Brain microvascular endothelial cell (primary cell): Measurements from ENCODE around the gene AFF3.
A peak's percentile ranks its signal among the peaks of the same experiment; 100 is the strongest.

ENCODE experiments used
- DNase-seq: peaks from one replicate; pipeline ENCODE4 v3.0.0-alpha.2; 2020
- H3K27ac ChIP-seq: fragments of 250-450 bp; sonication (Bioruptor Pico); 2 replicates; pipeline ENCODE4 v1.5.1; 2020; ENCODE audit warnings: mild to moderate bottlenecking, moderate library complexity
- H3K27me3 ChIP-seq: fragments of 250-450 bp; sonication (Bioruptor Pico); replicated peaks from 2 replicates; pipeline ENCODE4 v1.5.1; 2020; ENCODE audit warnings: mild to moderate bottlenecking
- H3K36me3 ChIP-seq: fragments of 250-450 bp; sonication (Bioruptor Pico); replicated peaks from 2 replicates; pipeline ENCODE4 v1.5.1; 2020; ENCODE audit warnings: mild to moderate bottlenecking
- H3K4me3 ChIP-seq: 2 replicates; pipeline ENCODE4 v1.5.1; 2011; ENCODE audit warnings: low read depth, mild to moderate bottlenecking, control low read depth, low read length, moderate library complexity
- in situ Hi-C: cut with HindIII; loops from 2 replicates; pipeline ENCODE4 v1.10.0; 2017; ENCODE audit warnings: low sequenced_read_pairs, low pct_ligation_motif_present
- TF ChIP-seq, protein P1 (sequence below): IDR thresholded peaks from 2 replicates; pipeline ENCODE4 v1.5.1; 2011; ENCODE audit warnings: low read depth, mild to moderate bottlenecking, moderate library complexity, low read length, control low read depth, inconsistent platforms; ENCODE audit errors: missing control alignments

The AFF3 gene

DNA sequence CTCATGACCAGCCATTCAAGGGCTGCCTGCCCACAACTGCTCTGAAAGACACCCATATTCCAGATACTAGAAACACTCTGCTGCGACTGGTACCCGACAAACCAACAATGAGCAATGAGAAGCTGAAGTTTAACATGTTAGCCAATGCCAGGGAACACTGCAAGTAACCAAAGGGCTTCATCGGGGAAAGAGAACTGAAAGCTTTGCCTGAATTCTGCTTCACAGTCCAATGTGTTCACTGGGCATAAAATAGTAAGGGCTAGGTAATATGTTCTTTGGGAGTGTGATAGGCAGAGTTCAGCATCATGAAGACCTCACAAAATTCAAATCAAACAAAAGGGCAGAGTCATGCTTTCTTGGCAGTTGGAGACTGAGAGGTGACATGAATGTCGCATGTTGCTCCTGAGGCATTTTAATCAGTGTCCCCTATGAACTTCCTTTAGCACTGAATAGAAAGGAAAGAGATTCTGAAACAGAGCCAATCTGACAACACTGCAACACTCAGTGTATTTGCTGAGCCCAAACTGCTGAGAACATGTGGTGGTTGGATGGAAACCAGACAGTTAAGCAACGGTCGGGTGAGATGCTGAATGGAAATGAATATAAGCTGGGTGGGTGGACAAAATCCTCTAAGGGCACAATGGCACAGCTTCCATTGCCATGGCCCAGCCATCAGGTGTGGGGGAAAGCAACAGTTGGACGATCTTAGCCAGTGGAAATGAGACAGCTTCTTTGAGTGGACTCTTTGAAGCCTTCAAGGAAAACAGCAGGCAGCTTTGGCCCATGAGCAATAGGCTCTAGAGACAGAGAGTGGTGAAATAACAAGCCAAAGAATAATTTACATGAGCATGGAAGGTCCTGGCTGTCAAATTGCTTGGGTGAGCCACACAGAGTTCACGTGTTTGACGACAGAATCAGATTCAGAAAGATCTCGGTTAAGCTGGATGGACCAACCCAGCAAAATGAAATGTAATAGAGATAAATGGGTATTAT is 277.5 kb downstream of the AFF3 start:
- Histone ChIP-seq H3K4me3 (no peak overlapping the region), H3K27ac (peak overlapping the region; percentile 74), H3K27me3 (no peaks in the 10 kb centered on the region), H3K36me3 (no peaks in the 10 kb centered on the region)
- TF ChIP-seq, protein P1, sequence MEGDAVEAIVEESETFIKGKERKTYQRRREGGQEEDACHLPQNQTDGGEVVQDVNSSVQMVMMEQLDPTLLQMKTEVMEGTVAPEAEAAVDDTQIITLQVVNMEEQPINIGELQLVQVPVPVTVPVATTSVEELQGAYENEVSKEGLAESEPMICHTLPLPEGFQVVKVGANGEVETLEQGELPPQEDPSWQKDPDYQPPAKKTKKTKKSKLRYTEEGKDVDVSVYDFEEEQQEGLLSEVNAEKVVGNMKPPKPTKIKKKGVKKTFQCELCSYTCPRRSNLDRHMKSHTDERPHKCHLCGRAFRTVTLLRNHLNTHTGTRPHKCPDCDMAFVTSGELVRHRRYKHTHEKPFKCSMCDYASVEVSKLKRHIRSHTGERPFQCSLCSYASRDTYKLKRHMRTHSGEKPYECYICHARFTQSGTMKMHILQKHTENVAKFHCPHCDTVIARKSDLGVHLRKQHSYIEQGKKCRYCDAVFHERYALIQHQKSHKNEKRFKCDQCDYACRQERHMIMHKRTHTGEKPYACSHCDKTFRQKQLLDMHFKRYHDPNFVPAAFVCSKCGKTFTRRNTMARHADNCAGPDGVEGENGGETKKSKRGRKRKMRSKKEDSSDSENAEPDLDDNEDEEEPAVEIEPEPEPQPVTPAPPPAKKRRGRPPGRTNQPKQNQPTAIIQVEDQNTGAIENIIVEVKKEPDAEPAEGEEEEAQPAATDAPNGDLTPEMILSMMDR: no peak
- in situ Hi-C loops: no loop called here
- no peak for DNase-seq

DNA sequence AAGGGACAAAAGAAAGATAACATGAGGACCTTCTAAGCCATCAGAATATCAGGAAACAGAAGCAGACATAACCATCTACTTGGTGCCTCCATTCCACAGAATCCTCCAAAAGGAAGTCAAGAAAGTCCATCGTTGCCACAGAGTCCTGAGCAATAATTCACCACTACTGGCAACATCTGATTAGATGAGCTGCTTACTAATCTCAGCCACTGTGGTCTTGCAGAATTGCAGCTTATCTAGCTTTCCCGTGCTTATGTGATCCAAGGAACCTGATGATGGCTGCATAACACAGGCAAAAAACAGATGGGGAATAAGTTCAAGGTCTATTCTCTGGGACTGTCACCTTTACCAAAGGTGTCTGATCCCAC is 278.5 kb downstream of the AFF3 start:
- H3K4me3 ChIP-seq: no peak overlapping the region
- TF ChIP-seq, protein P1: no peak

DNA sequence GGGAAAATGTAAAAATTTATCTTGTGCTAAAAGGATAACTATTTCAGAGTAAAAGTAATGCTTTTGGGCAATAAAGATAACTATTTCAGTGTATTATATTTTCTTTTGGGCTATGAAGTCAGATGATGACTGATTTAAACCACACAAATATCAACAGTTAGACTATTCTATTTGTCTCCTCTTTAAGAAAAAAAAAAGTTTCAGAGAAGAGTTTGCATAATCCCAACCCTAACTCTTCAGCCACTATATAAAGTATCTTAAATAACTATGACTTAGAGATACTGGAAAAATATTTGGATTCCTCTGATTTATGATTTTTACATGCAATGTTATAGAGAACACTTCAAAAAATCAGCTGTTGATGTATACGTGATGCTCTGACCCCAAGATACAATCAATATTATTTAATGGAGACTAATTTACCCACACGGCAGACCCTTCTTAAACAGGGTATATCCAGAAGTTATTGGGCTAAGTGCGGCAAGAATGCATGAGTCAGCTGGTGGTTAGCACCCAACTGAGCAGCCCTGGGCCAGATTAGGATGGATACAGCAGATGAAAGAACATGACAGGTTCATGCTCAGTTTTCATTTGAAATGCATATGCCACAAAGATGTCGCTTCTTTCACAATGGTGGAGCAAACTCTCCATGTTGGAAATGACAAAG is 279.0 kb downstream of the AFF3 start:
- Histone ChIP-seq H3K27me3 (no peaks in the 10 kb centered on the region), H3K4me3 (no peak overlapping the region), H3K27ac (peak overlapping the region; percentile 74), H3K36me3 (no peaks in the 10 kb centered on the region)
- in situ Hi-C loops: no loop called here
- TF ChIP-seq, protein P1: no peak
- peak; percentile 84 for DNase-seq

More for the DNA sequence above, 278.5 kb downstream of the AFF3 start:
- in situ Hi-C loops: no loop called here
- Histone ChIP-seq H3K36me3 (no peaks in the 10 kb centered on the region), H3K27me3 (no peaks in the 10 kb centered on the region), H3K27ac (peak overlapping the region; percentile 74)
- DNase-seq: peak; percentile 64

DNA sequence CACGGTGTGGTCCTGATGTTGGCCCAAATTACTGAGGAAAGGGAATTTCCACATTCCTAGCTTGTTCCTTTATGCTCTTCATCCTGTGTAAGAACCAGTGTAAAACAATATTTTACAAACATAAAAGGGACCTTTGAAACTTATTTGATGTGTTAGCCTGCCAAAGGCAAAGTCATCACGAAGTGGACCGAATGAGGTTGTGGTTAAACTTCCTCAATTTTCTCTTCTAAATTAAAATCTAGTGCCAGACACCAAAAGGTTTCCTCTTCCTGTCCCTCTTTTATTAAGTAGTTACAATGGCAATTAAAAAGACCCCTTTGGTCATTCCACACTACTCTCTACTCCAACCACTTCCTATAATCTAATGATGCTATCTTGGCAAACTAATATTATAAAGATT is 279.8 kb downstream of the AFF3 start:
- in situ Hi-C loops: no loop called here
- no peak for DNase-seq
- no peak overlapping the region for H3K27ac ChIP-seq
- TF ChIP-seq, protein P1: no peak
- H3K36me3 ChIP-seq: no peaks in the 10 kb centered on the region
- no peak overlapping the region for H3K4me3 ChIP-seq
- H3K27me3 ChIP-seq: no peaks in the 10 kb centered on the region

DNA sequence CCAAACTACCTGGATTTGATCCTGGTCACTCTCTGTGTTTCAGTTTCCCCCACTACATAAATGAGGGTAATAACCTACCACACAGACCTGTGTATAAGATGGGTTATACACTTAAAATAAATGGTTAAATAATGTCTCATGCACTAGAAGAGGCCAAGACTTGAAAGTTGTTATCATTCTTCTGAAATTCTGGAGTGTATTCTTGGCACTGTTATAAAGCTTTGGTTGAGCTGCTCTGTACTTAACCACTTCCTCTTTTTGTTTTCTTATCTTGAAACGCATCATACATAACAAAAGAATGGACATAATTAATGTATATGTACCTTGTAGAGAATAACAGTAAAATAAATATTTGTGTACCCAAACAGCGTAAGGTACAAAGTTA is 281.0 kb downstream of the AFF3 start:
- Histone ChIP-seq H3K27me3 (no peaks in the 10 kb centered on the region), H3K27ac (peak overlapping the region; percentile 29), H3K4me3 (no peak overlapping the region), H3K36me3 (no peaks in the 10 kb centered on the region)
- in situ Hi-C loops: no loop called here
- DNase-seq: no peak
- TF ChIP-seq, protein P1: no peak
